ENCODE results near the gene GNL3. TPM values are rescaled to one million over a fixed set of nuclear protein-coding genes. Genes with fewer than 3 reads are reported as not detected.

Gene GNL3
- total RNA-seq, 2 experiments from 2014 or later: 198 to 200 TPM

- H3K9me3 Mint-ChIP-seq: no peaks in the 10 kb centered on the region
- H3K4me1 Mint-ChIP-seq (ENCODE audit: low read depth): peaks cover 28% of the 10 kb centered on the region
- H3K27me3 Mint-ChIP-seq: no peaks in the 10 kb centered on the region
- ChIA-PET POLR2A (interaction anchor here (0.8 to 6.0 kb wide), 2 partner anchors 14 to 290 kb away, joined by 3 to 101 read pairs; partner anchors contain the start of genes GNL3 and PBRM1), CTCF (no interaction called here)
- no peak for DNase-seq
- ATAC-seq: no peak
- H3K4me3 Mint-ChIP-seq: peak overlapping the region; percentile 39
- intact Hi-C loops (cut with micrococcal nuclease): no loop called here
- peaks cover 14% of the 10 kb centered on the region for H3K36me3 Mint-ChIP-seq (ENCODE audit: low read depth)
- H3K27ac Mint-ChIP-seq: no peak overlapping the region
- TF ChIP-seq, protein P1, sequence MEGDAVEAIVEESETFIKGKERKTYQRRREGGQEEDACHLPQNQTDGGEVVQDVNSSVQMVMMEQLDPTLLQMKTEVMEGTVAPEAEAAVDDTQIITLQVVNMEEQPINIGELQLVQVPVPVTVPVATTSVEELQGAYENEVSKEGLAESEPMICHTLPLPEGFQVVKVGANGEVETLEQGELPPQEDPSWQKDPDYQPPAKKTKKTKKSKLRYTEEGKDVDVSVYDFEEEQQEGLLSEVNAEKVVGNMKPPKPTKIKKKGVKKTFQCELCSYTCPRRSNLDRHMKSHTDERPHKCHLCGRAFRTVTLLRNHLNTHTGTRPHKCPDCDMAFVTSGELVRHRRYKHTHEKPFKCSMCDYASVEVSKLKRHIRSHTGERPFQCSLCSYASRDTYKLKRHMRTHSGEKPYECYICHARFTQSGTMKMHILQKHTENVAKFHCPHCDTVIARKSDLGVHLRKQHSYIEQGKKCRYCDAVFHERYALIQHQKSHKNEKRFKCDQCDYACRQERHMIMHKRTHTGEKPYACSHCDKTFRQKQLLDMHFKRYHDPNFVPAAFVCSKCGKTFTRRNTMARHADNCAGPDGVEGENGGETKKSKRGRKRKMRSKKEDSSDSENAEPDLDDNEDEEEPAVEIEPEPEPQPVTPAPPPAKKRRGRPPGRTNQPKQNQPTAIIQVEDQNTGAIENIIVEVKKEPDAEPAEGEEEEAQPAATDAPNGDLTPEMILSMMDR (IDR thresholded peaks at IDR 0.05): no peak
These were observed 17.5 kb downstream of the GNL3 start for GRCh38 chr3:52703341-52703740.

- Mint-ChIP-seq H3K4me3 (peak overlapping the region; percentile 97), H3K27me3 (no peaks in the 10 kb centered on the region), H3K27ac (peak overlapping the region; percentile 91), H3K9me3 (no peaks in the 10 kb centered on the region), H3K36me3 (ENCODE audit: low read depth) (peaks cover 24% of the 10 kb centered on the region), H3K4me1 (ENCODE audit: low read depth) (peaks cover 32% of the 10 kb centered on the region)
- ATAC-seq (peak; percentile 4), DNase-seq (peak; percentile 51)
- TF ChIP-seq, protein P1 (IDR thresholded peaks at IDR 0.05): no peak
- CTCF ChIA-PET: interaction anchor here (0.6 to 1.5 kb wide), 4 partner anchors 9 to 37 kb away, joined by 3 to 5 read pairs (median 3); no protein-coding TSS in a partner anchor
- intact Hi-C loops (cut with micrococcal nuclease): loop anchor here (2.0 kb wide), 1 partner anchor 14 kb away; no protein-coding TSS in a partner anchor
- POLR2A ChIA-PET: interaction anchor here (0.7 to 6.0 kb wide), 7 partner anchors 8 to 467 kb away, joined by 3 to 101 read pairs (median 4); partner anchors contain the start of genes GNL3 and PBRM1
These were observed 19.0 kb downstream of the GNL3 start for GRCh38 chr3:52704611-52705437.

DNA sequence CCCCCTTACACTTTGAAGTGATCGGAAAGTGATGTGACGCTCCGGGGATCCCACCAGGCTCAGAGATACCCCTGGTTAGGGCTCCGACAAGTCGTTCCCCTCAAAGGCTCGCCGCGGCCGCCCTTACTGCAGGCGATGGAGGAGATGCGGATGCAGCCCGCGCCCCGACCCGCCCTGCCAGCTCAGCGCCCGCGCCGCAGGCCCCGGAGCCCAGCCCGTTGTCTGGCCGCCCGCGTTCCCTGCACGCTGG, 19.5 kb downstream of the GNL3 start:
- ChIA-PET POLR2A (interaction anchor here (1.2 to 6.0 kb wide), 6 partner anchors 9 to 70 kb away, joined by 3 to 101 read pairs (median 4); partner anchors contain the start of genes GNL3 and PBRM1), CTCF (interaction anchor here (0.9 to 1.5 kb wide), 3 partner anchors 13 to 37 kb away, joined by 3 to 5 read pairs (median 3); no protein-coding TSS in a partner anchor)
- H3K4me3 Mint-ChIP-seq: peak overlapping the region; percentile 97
- H3K9me3 Mint-ChIP-seq: no peaks in the 10 kb centered on the region
- DNase-seq (peak; percentile 72), ATAC-seq (peak; percentile 62)
- TF ChIP-seq, protein P1 (IDR thresholded peaks at IDR 0.05): no peak
- H3K27me3 Mint-ChIP-seq: no peaks in the 10 kb centered on the region
- H3K36me3 Mint-ChIP-seq (ENCODE audit: low read depth): peaks cover 24% of the 10 kb centered on the region
- H3K27ac Mint-ChIP-seq: peak overlapping the region; percentile 91
- intact Hi-C loops (cut with micrococcal nuclease): loop anchor here (2.0 kb wide), 1 partner anchor 15 kb away; no protein-coding TSS in a partner anchor
- peaks cover 30% of the 10 kb centered on the region for H3K4me1 Mint-ChIP-seq (ENCODE audit: low read depth)

- H3K27me3 Mint-ChIP-seq: no peaks in the 10 kb centered on the region
- H3K4me1 Mint-ChIP-seq (ENCODE audit: low read depth): peaks cover 29% of the 10 kb centered on the region
- H3K36me3 Mint-ChIP-seq (ENCODE audit: low read depth): peaks cover 24% of the 10 kb centered on the region
- peak within 1 kb of the TSS; percentile 97 for H3K4me3 Mint-ChIP-seq
- CTCF ChIA-PET: interaction anchor here (0.9 to 1.5 kb wide), 3 partner anchors 13 to 36 kb away, joined by 3 to 5 read pairs (median 3); no protein-coding TSS in a partner anchor
- ATAC-seq: peak; percentile 93
- POLR2A ChIA-PET: interaction anchor here (0.9 to 6.0 kb wide), 8 partner anchors 9 to 69 kb away, joined by 3 to 101 read pairs (median 4); partner anchors contain the start of genes GNL3 and PBRM1
- no peaks in the 10 kb centered on the region for H3K9me3 Mint-ChIP-seq
- TF ChIP-seq, protein P1 (IDR thresholded peaks at IDR 0.05): no peak
- peak; percentile 88 for DNase-seq
- intact Hi-C loops (cut with micrococcal nuclease): loop anchor here (2.0 kb wide), 1 partner anchor 15 kb away; no protein-coding TSS in a partner anchor
- peak within 1 kb of the TSS; percentile 91 for H3K27ac Mint-ChIP-seq
These were observed 20.2 kb downstream of the GNL3 start, which contains the start of the genes GLT8D1 and SPCS1 for GRCh38 chr3:52705688-52706686. Gene GLT8D1, minus strand, starts transcription at chr3:52705791. Its CDS starts 5,331 bp downstream, at chr3:52700460. Gene SPCS1, plus strand, starts transcription at chr3:52706106. Its CDS starts 141 bp downstream, at chr3:52706247.
